ENCODE results near the gene PPM1D. TPM values are rescaled to one million over a fixed set of nuclear protein-coding genes. Genes with fewer than 3 reads are reported as not detected.

PPM1D gene
- total and polyA plus RNA-seq, 2 of the 13 experiments (the other 11 are each of a cell fraction or from before 2014, with no cell fraction given), result 8.0 to 26.2 TPM

DNA sequence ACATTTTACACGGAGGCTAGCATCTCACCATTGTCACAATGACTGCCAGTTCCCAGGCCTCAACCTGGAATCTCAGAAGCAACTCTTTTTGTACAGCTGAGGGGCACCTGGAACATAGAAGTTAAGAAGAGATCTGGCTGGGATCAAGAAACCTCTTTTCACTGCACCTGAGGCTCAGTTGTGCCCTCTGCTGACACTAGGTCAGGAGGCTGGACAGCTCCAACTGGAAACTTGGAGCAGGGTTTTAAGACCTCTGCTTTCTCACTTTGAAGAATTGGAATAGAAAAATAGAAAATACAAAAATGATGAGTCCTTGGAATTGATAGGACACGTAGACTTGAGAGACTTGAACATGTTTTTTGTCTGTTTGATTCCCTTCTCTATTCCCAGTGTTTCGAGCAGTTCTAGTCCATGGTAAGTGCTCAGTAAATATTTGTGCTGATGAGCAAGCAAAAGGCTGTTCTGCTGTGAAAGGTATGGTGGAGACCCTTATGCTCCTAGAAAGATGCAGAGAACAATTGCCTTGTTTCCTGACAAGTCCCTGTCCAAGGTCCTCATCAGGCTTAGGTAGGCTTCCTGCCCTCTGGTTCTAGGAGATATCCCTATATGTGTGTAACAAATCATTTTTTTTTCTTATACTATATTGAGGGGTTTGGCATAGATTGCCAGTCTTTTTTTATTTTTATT, 13.6 kb upstream of the PPM1D start (continued):
- TF ChIP-seq EED (CRISPR knock-in tag; IDR thresholded peaks at IDR 0.05), result no peak
- TF ChIP-seq ZBTB20 (CRISPR knock-in tag; IDR thresholded peaks at IDR 0.05; ENCODE audit: borderline replicate concordance, low read depth), result no peak
- no peak for TF ChIP-seq ZMAT3 (CRISPR knock-in tag; conservative IDR thresholded peaks at IDR 0.05)
- no peak for TF ChIP-seq ISL2 (CRISPR knock-in tag; IDR thresholded peaks at IDR 0.05)
- no peak for TF ChIP-seq ESRRA (CRISPR knock-in tag; IDR thresholded peaks at IDR 0.05; ENCODE audit: low read depth)
- no peak for TF ChIP-seq RFXAP (CRISPR knock-in tag; IDR thresholded peaks at IDR 0.05; ENCODE audit: borderline replicate concordance)
- TF ChIP-seq, protein P1, sequence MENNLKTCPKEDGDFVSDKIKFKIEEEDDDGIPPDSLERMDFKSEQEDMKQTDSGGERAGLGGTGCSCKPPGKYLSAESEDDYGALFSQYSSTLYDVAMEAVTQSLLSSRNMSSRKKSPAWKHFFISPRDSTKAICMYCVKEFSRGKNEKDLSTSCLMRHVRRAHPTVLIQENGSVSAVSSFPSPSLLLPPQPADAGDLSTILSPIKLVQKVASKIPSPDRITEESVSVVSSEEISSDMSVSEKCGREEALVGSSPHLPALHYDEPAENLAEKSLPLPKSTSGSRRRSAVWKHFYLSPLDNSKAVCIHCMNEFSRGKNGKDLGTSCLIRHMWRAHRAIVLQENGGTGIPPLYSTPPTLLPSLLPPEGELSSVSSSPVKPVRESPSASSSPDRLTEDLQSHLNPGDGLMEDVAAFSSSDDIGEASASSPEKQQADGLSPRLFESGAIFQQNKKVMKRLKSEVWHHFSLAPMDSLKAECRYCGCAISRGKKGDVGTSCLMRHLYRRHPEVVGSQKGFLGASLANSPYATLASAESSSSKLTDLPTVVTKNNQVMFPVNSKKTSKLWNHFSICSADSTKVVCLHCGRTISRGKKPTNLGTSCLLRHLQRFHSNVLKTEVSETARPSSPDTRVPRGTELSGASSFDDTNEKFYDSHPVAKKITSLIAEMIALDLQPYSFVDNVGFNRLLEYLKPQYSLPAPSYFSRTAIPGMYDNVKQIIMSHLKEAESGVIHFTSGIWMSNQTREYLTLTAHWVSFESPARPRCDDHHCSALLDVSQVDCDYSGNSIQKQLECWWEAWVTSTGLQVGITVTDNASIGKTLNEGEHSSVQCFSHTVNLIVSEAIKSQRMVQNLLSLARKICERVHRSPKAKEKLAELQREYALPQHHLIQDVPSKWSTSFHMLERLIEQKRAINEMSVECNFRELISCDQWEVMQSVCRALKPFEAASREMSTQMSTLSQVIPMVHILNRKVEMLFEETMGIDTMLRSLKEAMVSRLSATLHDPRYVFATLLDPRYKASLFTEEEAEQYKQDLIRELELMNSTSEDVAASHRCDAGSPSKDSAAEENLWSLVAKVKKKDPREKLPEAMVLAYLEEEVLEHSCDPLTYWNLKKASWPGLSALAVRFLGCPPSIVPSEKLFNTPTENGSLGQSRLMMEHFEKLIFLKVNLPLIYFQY (CRISPR knock-in tag; IDR thresholded peaks at IDR 0.05; ENCODE audit: borderline replicate concordance), result no peak
- TF ChIP-seq ZNF34 (CRISPR knock-in tag; IDR thresholded peaks at IDR 0.05; ENCODE audit: borderline replicate concordance), result no peak
- TF ChIP-seq RFXANK (CRISPR knock-in tag; IDR thresholded peaks at IDR 0.05), result no peak
- no peak for TF ChIP-seq GTF2F1 (IDR thresholded peaks at IDR 0.05; ENCODE audit: low read length)
- no peak for TF ChIP-seq NAIF1 (CRISPR knock-in tag; IDR thresholded peaks at IDR 0.05; ENCODE audit: borderline replicate concordance)
- TF ChIP-seq EEA1 (CRISPR knock-in tag; IDR thresholded peaks at IDR 0.05; ENCODE audit: borderline replicate concordance), result no peak
- TF ChIP-seq FOXC1 (CRISPR knock-in tag; IDR thresholded peaks at IDR 0.05; ENCODE audit: borderline replicate concordance), result no peak
- TF ChIP-seq CENPT (CRISPR knock-in tag; IDR thresholded peaks at IDR 0.05; ENCODE audit: low read depth), result no peak
- TF ChIP-seq RARA (CRISPR knock-in tag; IDR thresholded peaks at IDR 0.05), result peak; percentile 16; the same call in 1 of the 2 replicates
- no peak for TF ChIP-seq RFX5 (IDR thresholded peaks at IDR 0.05; ENCODE audit: low read depth, low read length)
- TF ChIP-seq ZNF256 (CRISPR knock-in tag; conservative IDR thresholded peaks at IDR 0.05), result no peak
- TF ChIP-seq, protein P2, sequence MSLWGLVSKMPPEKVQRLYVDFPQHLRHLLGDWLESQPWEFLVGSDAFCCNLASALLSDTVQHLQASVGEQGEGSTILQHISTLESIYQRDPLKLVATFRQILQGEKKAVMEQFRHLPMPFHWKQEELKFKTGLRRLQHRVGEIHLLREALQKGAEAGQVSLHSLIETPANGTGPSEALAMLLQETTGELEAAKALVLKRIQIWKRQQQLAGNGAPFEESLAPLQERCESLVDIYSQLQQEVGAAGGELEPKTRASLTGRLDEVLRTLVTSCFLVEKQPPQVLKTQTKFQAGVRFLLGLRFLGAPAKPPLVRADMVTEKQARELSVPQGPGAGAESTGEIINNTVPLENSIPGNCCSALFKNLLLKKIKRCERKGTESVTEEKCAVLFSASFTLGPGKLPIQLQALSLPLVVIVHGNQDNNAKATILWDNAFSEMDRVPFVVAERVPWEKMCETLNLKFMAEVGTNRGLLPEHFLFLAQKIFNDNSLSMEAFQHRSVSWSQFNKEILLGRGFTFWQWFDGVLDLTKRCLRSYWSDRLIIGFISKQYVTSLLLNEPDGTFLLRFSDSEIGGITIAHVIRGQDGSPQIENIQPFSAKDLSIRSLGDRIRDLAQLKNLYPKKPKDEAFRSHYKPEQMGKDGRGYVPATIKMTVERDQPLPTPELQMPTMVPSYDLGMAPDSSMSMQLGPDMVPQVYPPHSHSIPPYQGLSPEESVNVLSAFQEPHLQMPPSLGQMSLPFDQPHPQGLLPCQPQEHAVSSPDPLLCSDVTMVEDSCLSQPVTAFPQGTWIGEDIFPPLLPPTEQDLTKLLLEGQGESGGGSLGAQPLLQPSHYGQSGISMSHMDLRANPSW (CRISPR knock-in tag; IDR thresholded peaks at IDR 0.05; ENCODE audit: borderline replicate concordance), result no peak
- no peak for TF ChIP-seq ADNP (CRISPR knock-in tag; IDR thresholded peaks at IDR 0.05)
- peak; percentile 99 for TF ChIP-seq ZNF766 (CRISPR knock-in tag; IDR thresholded peaks at IDR 0.05; ENCODE audit: borderline replicate concordance)

Data from HepG2 (cell line).